BJ (cell line): ENCODE data around the gene RAC2. TPM values are rescaled to one million over a fixed set of nuclear protein-coding genes. Genes with fewer than 3 reads are reported as not detected.

ENCODE experiments used
- CTCF ChIA-PET: fragments of 350-600 bp; formaldehyde crosslinking; extraction: SDS; loops from one replicate; lab custom pipeline; 2021; ENCODE audit warnings: antibody characterized with exemption, inconsistent platforms; lab: Yijun Ruan, JAX
- POLR2A ChIA-PET: fragments of 300-600 bp; sonication (Branson Sonifier 250); formaldehyde crosslinking; extraction: SDS; loops from one replicate; lab custom pipeline; 2021; ENCODE audit warnings: antibody characterized with exemption; lab: Charles Lee
- DNase-seq: peaks from one replicate; pipeline ENCODE4 v3.0.0-alpha.2; 2011; ENCODE audit warnings: low read depth
- H3K27me3 ChIP-seq: 2 replicates; pipeline ENCODE4 v1.6.0; 2011; ENCODE audit warnings: low read length; ENCODE audit not compliant: control insufficient read depth, insufficient read depth
- H3K36me3 ChIP-seq: 2 replicates; pipeline ENCODE4 v1.5.1; 2011; ENCODE audit warnings: low read length; ENCODE audit not compliant: control insufficient read depth, insufficient read depth
- H3K4me3 ChIP-seq: 2 replicates; pipeline ENCODE4 v1.5.1; 2011; ENCODE audit warnings: low read depth, mild to moderate bottlenecking, control low read depth, low read length
- polyA plus RNA-seq: library from polyadenylated mRNA; depleted of rRNA; stranded (reverse); fragments of >200 nt; gene quantifications from 2 replicates; pipeline ENCODE4 v1.2.3, GENCODE V29; 2011
- TF ChIP-seq, protein P1 (sequence below): IDR thresholded peaks from 2 replicates; pipeline ENCODE4 v1.5.1; 2011; ENCODE audit warnings: low read depth, mild to moderate bottlenecking, control low read depth, inconsistent platforms, low read length, moderate library complexity; ENCODE audit not compliant: insufficient read depth

Gene RAC2
- polyA plus RNA-seq, 1 experiment: 25.7 TPM

DNA sequence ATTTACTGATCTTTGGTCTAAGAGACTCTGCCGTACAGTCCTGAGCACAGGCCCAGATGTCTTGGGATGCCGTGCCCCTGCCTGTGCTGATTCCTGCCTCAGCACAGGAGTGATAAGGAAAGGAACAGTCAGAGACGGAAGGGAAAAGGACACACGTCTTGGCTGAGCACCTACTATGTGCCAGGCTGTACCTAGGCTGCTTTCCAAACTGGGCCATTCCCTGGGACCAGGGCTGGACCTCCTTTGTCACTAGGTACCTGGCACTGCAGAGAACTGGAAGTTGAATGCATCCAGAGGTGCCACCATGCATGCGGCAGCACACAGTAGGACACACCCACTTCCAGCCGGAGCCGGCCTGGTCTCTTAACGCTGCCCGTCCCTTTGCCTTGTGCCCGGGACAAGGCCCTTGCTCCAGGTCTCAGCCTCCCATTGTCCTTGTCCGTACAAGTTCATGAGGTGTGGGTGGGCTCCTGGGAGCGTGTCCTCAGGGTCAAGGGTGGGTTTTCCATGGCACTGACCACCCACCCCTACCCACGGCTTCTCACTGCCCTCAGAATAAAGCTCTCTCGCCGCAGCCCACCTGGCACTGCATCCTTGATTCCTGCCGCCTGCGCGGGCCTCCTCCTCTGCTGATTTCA, 30.7 kb downstream of the RAC2 start:
- Histone ChIP-seq H3K36me3 (no peaks in the 10 kb centered on the region), H3K27me3 (peaks cover 19% of the 10 kb centered on the region), H3K4me3 (no peak overlapping the region)
- CTCF ChIA-PET: interaction anchor here (1.0 kb wide), 1 partner anchor 14 kb away, joined by 4 read pairs; no protein-coding TSS in a partner anchor
- POLR2A ChIA-PET: no interaction called here
- TF ChIP-seq, protein P1, sequence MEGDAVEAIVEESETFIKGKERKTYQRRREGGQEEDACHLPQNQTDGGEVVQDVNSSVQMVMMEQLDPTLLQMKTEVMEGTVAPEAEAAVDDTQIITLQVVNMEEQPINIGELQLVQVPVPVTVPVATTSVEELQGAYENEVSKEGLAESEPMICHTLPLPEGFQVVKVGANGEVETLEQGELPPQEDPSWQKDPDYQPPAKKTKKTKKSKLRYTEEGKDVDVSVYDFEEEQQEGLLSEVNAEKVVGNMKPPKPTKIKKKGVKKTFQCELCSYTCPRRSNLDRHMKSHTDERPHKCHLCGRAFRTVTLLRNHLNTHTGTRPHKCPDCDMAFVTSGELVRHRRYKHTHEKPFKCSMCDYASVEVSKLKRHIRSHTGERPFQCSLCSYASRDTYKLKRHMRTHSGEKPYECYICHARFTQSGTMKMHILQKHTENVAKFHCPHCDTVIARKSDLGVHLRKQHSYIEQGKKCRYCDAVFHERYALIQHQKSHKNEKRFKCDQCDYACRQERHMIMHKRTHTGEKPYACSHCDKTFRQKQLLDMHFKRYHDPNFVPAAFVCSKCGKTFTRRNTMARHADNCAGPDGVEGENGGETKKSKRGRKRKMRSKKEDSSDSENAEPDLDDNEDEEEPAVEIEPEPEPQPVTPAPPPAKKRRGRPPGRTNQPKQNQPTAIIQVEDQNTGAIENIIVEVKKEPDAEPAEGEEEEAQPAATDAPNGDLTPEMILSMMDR: no peak
- DNase-seq: no peak

DNA sequence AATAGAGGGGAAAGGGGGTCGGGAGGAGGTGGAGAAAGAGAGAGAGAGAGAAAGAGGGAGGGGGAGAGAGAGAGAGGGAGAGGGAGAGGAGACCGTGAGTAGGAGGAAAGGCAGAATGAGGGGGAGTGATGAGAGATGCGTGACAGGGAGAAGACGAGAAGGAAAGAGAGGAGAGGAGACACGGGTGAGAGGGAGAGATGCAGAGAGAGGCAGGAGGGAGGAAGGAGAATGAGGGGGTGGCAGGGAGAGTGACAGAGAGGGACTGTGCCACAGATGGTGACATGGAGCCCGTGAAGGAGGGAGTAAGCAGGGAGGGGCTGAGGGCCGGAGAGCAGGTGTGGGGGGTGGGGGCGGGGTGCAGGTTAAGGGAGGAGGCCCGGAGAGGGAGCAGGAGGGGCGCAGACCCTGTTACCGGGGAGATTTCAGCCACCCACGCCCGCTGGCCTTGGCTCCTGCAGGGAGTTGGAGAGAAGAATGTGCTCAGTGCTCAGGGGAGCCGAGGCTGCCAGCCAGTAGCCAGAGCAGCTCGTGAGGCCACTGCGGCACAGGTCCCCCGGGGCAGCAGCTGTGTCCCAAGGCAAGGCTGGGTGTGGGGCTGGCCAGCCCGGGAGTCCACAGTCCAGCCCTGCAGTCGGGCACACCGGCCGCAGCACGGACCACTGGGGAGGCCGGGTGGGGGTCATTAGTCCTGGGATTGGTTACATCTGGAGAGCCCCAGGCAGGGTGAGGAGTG, 31.7 kb downstream of the RAC2 start, which contains the start of gene SSTR3:
Gene SSTR3, minus strand, starts transcription at position 304 of the 733 bp plus-strand sequence. CDS start 4,674 bp downstream, outside the sequence.
- Histone ChIP-seq H3K27me3 (peaks cover 19% of the 10 kb centered on the region), H3K36me3 (no peaks in the 10 kb centered on the region), H3K4me3 (no peak within 1 kb of the TSS)
- POLR2A ChIA-PET: interaction anchor here (0.6 kb wide), 1 partner anchor 156 kb away, joined by 3 read pairs; no protein-coding TSS in a partner anchor
- DNase-seq: no peak
- CTCF ChIA-PET: interaction anchor here (0.7 to 1.0 kb wide), 2 partner anchors 13 to 848 kb away, joined by 3 to 5 read pairs; no protein-coding TSS in a partner anchor
- TF ChIP-seq, protein P1: no peak

DNA sequence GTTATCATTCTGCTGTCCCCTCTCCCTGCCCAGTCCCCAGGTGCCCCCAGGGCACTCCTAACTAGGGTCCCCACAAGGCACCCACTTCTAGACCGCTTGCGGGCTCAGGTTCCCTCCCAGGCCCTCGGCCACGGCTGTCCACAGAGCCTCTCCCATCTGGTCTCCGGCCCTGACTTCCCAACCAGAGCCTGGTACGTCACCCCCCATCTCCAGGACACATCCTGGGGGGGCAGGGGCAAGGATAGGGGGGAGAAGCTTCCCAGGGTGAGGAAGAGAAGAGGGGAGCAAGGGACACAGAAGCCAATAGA, 32.2 kb downstream of the RAC2 start:
- Histone ChIP-seq H3K4me3 (no peak overlapping the region), H3K36me3 (no peaks in the 10 kb centered on the region), H3K27me3 (peaks cover 19% of the 10 kb centered on the region)
- DNase-seq: no peak
- TF ChIP-seq, protein P1: no peak
- CTCF ChIA-PET: interaction anchor here (0.7 to 4.5 kb wide), 3 partner anchors 12 to 849 kb away, joined by 3 to 28 read pairs (median 3); no protein-coding TSS in a partner anchor
- POLR2A ChIA-PET: no interaction called here

DNA sequence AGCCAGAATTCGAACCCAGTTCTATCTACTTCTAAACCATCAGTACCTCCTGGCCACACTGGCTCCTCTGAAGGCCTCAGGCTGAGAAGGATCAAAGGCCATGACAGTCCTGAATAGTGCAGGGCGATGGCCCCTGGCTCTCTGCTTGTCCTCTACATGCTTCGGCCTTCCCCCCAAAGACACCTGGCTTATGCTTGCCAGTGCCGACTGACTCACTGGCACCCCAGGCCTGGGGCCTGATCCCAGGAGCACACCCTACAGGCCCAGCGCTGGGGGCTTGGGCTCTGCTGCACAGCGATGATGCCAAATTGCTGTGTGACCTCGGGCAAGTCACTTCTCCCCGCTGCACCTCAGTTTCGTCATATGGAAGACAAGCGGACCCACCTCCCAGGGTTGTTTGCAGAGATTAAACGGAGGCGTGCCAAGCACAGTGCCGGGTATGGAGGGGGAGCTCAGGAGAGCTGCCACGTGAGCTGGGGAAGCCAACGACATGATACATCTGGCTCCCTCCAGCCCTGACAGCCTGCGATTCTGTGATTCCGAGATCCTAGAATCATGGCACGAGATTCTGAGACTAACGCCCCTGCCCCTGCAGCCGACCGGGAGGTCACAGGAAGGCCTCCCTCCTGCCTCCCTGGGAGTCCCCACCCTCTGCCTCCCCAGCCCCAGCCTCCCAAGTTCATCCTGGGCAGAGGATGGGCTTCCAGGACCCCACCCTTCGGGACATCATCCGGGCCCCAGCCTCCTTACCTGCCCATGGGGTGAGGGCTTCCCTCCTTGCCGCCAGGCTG, 32.8 kb downstream of the RAC2 start:
- TF ChIP-seq, protein P1: no peak
- Histone ChIP-seq H3K4me3 (no peak overlapping the region), H3K27me3 (peaks cover 19% of the 10 kb centered on the region), H3K36me3 (no peaks in the 10 kb centered on the region)
- CTCF ChIA-PET: interaction anchor here (0.7 to 4.5 kb wide), 3 partner anchors 11 to 849 kb away, joined by 3 to 28 read pairs (median 3); no protein-coding TSS in a partner anchor
- POLR2A ChIA-PET: interaction anchor here (0.7 kb wide), 1 partner anchor 18 kb away, joined by 3 read pairs; no protein-coding TSS in a partner anchor
- no peak for DNase-seq
